PC-9 (cell line): ENCODE measurements around the gene PRKAG2. TPM values are rescaled to one million over a fixed set of nuclear protein-coding genes. Genes with fewer than 3 reads are reported as not detected.

Experiments used
- BruUV-seq: library from RNA; stranded (reverse); fragments of 400-500 nt; replicated peaks from 2 replicates; lab custom pipeline; 2021; lab: Mats Ljungman, UMichigan
- CTCF ChIA-PET: fragments of 300-600 bp; sonication (Branson Sonifier 250); formaldehyde crosslinking; loops from one replicate; lab custom pipeline; 2022; ENCODE audit warnings: antibody characterized with exemption; lab: Charles Lee
- POLR2A ChIA-PET: fragments of 300-600 bp; sonication (Branson Sonifier 250); formaldehyde crosslinking; loops from one replicate; lab custom pipeline; 2022; ENCODE audit warnings: antibody characterized with exemption; ENCODE audit not compliant: unreplicated experiment; lab: Charles Lee
- DNase-seq, 2 experiments: peaks; one replicate each; pipeline versions ENCODE4 v3.0.0 to v3.0.0-alpha.2; 2015 to 2022; ENCODE audit warnings: mixed read lengths in 1 of 2
- H2AFZ ChIP-seq: fragments of 200-600 bp; sonication (generic); 2 replicates; pipeline ENCODE4 v1.8.1; 2017; ENCODE audit warnings: antibody characterized with exemption
- H3F3A ChIP-seq: fragments of 200-600 bp; sonication (generic); 2 replicates; pipeline ENCODE4 v1.8.1; 2017; ENCODE audit warnings: antibody characterized with exemption, mild to moderate bottlenecking, low read depth; ENCODE audit not compliant: insufficient read depth
- H3K27ac ChIP-seq: fragments of 200-600 bp; sonication (generic); 2 replicates; pipeline ENCODE4 v1.6.1; 2016; ENCODE audit warnings: mixed run types
- H3K27me3 ChIP-seq: fragments of 200-600 bp; sonication (generic); 2 replicates; pipeline ENCODE4 v1.6.1; 2016; ENCODE audit warnings: low read depth, mixed run types; ENCODE audit not compliant: insufficient read depth
- H3K36me3 ChIP-seq: fragments of 200-600 bp; sonication (generic); 2 replicates; pipeline ENCODE4 v1.6.1; 2016; ENCODE audit warnings: low read depth, mixed run types
- H3K4me1 ChIP-seq: fragments of 200-600 bp; sonication (generic); replicated peaks from 2 replicates; pipeline ENCODE4 v1.6.1; 2016; ENCODE audit warnings: mixed run types; ENCODE audit not compliant: insufficient read depth
- H3K4me2 ChIP-seq: fragments of 200-600 bp; sonication (generic); 2 replicates; pipeline ENCODE4 v1.6.1; 2017; ENCODE audit warnings: mixed run types
- H3K4me3 ChIP-seq: fragments of 200-600 bp; sonication (generic); 2 replicates; pipeline ENCODE4 v1.6.1; 2016; ENCODE audit warnings: mixed run types
- H3K79me2 ChIP-seq: fragments of 200-600 bp; sonication (generic); 2 replicates; pipeline ENCODE4 v1.6.1; 2017; ENCODE audit warnings: low read depth, mixed run types
- H3K9me2 ChIP-seq: fragments of 200-600 bp; sonication (generic); 2 replicates; pipeline ENCODE4 v1.8.1; 2017; ENCODE audit warnings: mild to moderate bottlenecking; ENCODE audit not compliant: insufficient read depth
- H3K9me3 ChIP-seq: fragments of 200-600 bp; sonication (generic); 2 replicates; pipeline ENCODE4 v1.8.1; 2016; ENCODE audit warnings: low read depth; ENCODE audit not compliant: insufficient read depth
- H4K20me1 ChIP-seq: fragments of 200-600 bp; sonication (generic); 2 replicates; pipeline ENCODE4 v1.8.1; 2017; ENCODE audit not compliant: insufficient read depth
- CTCF ChIP-seq: fragments of 200-600 bp; sonication (generic); conservative IDR thresholded peaks from 2 replicates; pipeline ENCODE4 v1.6.1; 2017; ENCODE audit warnings: mixed run types, antibody characterized with exemption, mild to moderate bottlenecking, moderate library complexity
- EZH2 ChIP-seq: fragments of 200-600 bp; sonication (generic); IDR thresholded peaks from 2 replicates; pipeline ENCODE4 v1.8.0; 2017; ENCODE audit warnings: antibody characterized with exemption, low read depth
- intact Hi-C: fragments of 100-400 bp; cut with micrococcal nuclease; formaldehyde crosslinking; loops from one replicate; pipeline ENCODE4 v1.10.0; 2022; ENCODE audit not compliant: unreplicated experiment
- total RNA-seq: library from RNA; stranded (reverse); gene quantifications from 2 replicates; pipeline ENCODE4 v1.2.3, GENCODE V29; 2021

PRKAG2 gene
- total RNA-seq, 1 experiment from 2014 or later: 37.3 TPM

- Histone ChIP-seq H3K4me2 (peak overlapping the region; percentile 77), H3K27ac (no peak overlapping the region), H3K79me2 (no peaks in the 10 kb centered on the region), H3K4me3 (no peak overlapping the region), H3K27me3 (no peaks in the 10 kb centered on the region), H3K9me3 (no peaks in the 10 kb centered on the region), H3K36me3 (no peaks in the 10 kb centered on the region), H2AFZ (no peak overlapping the region), H3K4me1 (peaks cover 29% of the 10 kb centered on the region), H4K20me1 (no peaks in the 10 kb centered on the region), H3K9me2 (no peaks in the 10 kb centered on the region), H3F3A (peaks cover 19% of the 10 kb centered on the region)
- ChIA-PET CTCF (interaction anchor here (0.6 kb wide), 1 partner anchor 165 kb away, joined by 4 read pairs; no protein-coding TSS in a partner anchor), POLR2A (no interaction called here)
- peak in 1 of 2 experiments; percentile 32 for DNase-seq
- no TSS peak for BruUV-seq
- TF ChIP-seq CTCF (no peak), EZH2 (no peak)
- intact Hi-C loops: no loop called here
These were observed 141.6 kb downstream of the PRKAG2 start for GRCh38 chr7:151735186-151735850.

- no peaks in the 10 kb centered on the region for H3K36me3 ChIP-seq
- no peak overlapping the region for H2AFZ ChIP-seq
- H3K4me3 ChIP-seq: no peak overlapping the region
- H3K27me3 ChIP-seq: no peaks in the 10 kb centered on the region
- peaks cover 23% of the 10 kb centered on the region for H3F3A ChIP-seq
- intact Hi-C loops: no loop called here
- no TSS peak for BruUV-seq
- ChIA-PET POLR2A (interaction anchor here (0.8 kb wide), 1 partner anchor 373 kb away, joined by 7 read pairs; no protein-coding TSS in a partner anchor), CTCF (no interaction called here)
- peaks cover 30% of the 10 kb centered on the region for H3K4me1 ChIP-seq
- H3K9me3 ChIP-seq: no peaks in the 10 kb centered on the region
- H3K4me2 ChIP-seq: no peak overlapping the region
- H3K27ac ChIP-seq: no peak overlapping the region
- H3K9me2 ChIP-seq: no peaks in the 10 kb centered on the region
- no peaks in the 10 kb centered on the region for H4K20me1 ChIP-seq
- peak in 1 of 2 experiments; percentile 29 for DNase-seq
- H3K79me2 ChIP-seq: no peaks in the 10 kb centered on the region
- TF ChIP-seq EZH2: no peak
- TF ChIP-seq CTCF: no peak
These were observed 143.9 kb downstream of the PRKAG2 start for GRCh38 chr7:151732834-151733592.

GRCh38 chr7:151732292-151732691, 144.6 kb downstream of the PRKAG2 start:
- Histone ChIP-seq H3K4me1 (peaks cover 30% of the 10 kb centered on the region), H3K9me2 (no peaks in the 10 kb centered on the region), H4K20me1 (no peaks in the 10 kb centered on the region), H3K27me3 (no peaks in the 10 kb centered on the region), H3K9me3 (no peaks in the 10 kb centered on the region), H3K79me2 (no peaks in the 10 kb centered on the region), H3K4me3 (no peak overlapping the region), H2AFZ (no peak overlapping the region), H3K4me2 (no peak overlapping the region), H3K36me3 (no peaks in the 10 kb centered on the region), H3K27ac (no peak overlapping the region), H3F3A (peaks cover 23% of the 10 kb centered on the region)
- intact Hi-C loops: no loop called here
- CTCF ChIA-PET: no interaction called here
- no peak for TF ChIP-seq EZH2
- TF ChIP-seq CTCF: no peak
- POLR2A ChIA-PET: no interaction called here
- DNase-seq: peak in 1 of 2 experiments; percentile 3
- BruUV-seq: no TSS peak
